Heart left ventricle (tissue), 16 donors: Measurements from ENCODE around the gene PCED1B. TPM values are rescaled to one million over a fixed set of nuclear protein-coding genes. Genes with fewer than 3 reads are reported as not detected.
"Not testable (repeated sequence)": the region's sequence is repeated elsewhere in the genome, so short reads cannot be mapped to it uniquely, and the experiment has no call there.

Experiments
- ATAC-seq, 4 donors: fragments of 200-7000 bp; cut with Tn5 transposase; one replicate each; pipeline ENCODE4 v1.9.1; 2020 to 2022; ENCODE audit warnings: moderate library complexity in 4 of 4, mild to moderate bottlenecking in 3 of 4, moderate number of reproducible peaks in 1 of 4
- DNase-seq, 5 donors: peaks; one replicate each; pipeline ENCODE4 v3.0.0-alpha.2; 2020
- H3K27ac ChIP-seq, 12 donors: fragments of 200-600 bp; sonication (generic) in 4 of 12; one replicate each; pipeline versions ENCODE4 v1.5.0 to v1.8.0; 2016 to 2022; ENCODE audit warnings: mild to moderate bottlenecking in 2 of 12
- H3K27me3 ChIP-seq, 9 donors: fragments of 200-600 bp; sonication (generic) in 2 of 9; one replicate each; pipeline versions ENCODE4 v1.5.1 to v1.8.0; 2016 to 2022; ENCODE audit warnings: mild to moderate bottlenecking in 3 of 9
- H3K36me3 ChIP-seq, 9 donors: fragments of 200-600 bp; sonication (generic) in 2 of 9; one replicate each; pipeline versions ENCODE4 v1.5.0 to v1.8.0; 2018 to 2022; ENCODE audit warnings: mild to moderate bottlenecking in 2 of 9
- H3K4me1 ChIP-seq, 12 donors: fragments of 200-600 bp; sonication (generic) in 4 of 12; one replicate each; pipeline versions ENCODE4 v1.5.0 to v1.8.0; 2016 to 2022; ENCODE audit warnings: mild to moderate bottlenecking in 3 of 12
- H3K4me3 ChIP-seq, 12 donors: fragments of 200-600 bp; sonication (generic) in 4 of 12; one replicate each; pipeline versions ENCODE4 v1.5.0 to v1.8.0; 2017 to 2022; ENCODE audit warnings: mild to moderate bottlenecking in 9 of 12, moderate library complexity in 4 of 12
- H3K9me3 ChIP-seq, 12 donors: fragments of 200-600 bp; sonication (generic) in 4 of 12; one replicate each; pipeline versions ENCODE4 v1.5.0 to v1.8.0; 2016 to 2022; ENCODE audit warnings: mild to moderate bottlenecking in 1 of 12
- CTCF ChIP-seq, 12 donors: fragments of 200-600 bp; sonication (generic) in 4 of 12; IDR thresholded peaks; one replicate each; pipeline versions ENCODE4 v1.5.0 to v1.8.0; 2018 to 2022; ENCODE audit warnings: antibody characterized with exemption in 12 of 12, mild to moderate bottlenecking in 5 of 12
- POLR2A ChIP-seq, 2 donors: fragments of 450-650 bp; IDR thresholded peaks; one replicate each; pipeline ENCODE4 v1.6.1; 2017; ENCODE audit warnings: antibody characterized with exemption in 2 of 2, mild to moderate bottlenecking in 2 of 2, moderate library complexity in 2 of 2
- WGBS, 4 donors: extraction: QIAGEN DNeasy Blood & Tissue Kit in 2 of 4; methylation state at CpG; one replicate each; pipeline versions ENCODE4 v1.1.5 to v1.1.7; 2013 to 2018; 5-methylcytosine and 5-hydroxymethylcytosine counted together
- intact Hi-C, 10 donors: fragments of 100-400 bp; cut with DNase I; formaldehyde crosslinking; loops; one replicate each; pipeline versions ENCODE4 v1.11.1 to v1.14.2; 2022
- polyA plus RNA-seq, 2 donors: library from polyadenylated mRNA; stranded (reverse); fragments of 200-250 nt; gene quantifications; one replicate each; pipeline ENCODE4 v1.2.3, GENCODE V29; 2013
- total RNA-seq, 9 donors: library from RNA; depleted of rRNA in 2 of 9; stranded (reverse); fragments of >200 nt in 2 of 9; fragmentation: NEBNext Ultra II Directional in 3 of 9; extraction: Animal tissue kit (Norgen Biotek cat#: 25700) in 3 of 9; gene quantifications; one replicate each; pipeline versions ENCODE4 v1.1.0 to v1.2.4, GENCODE V29; 2016 to 2023
- donor health status: ischemic (EF 13 %, LVEDD 7.1; RV severe dilation, severe dysfunction).
- donor health status: healthy with polysubstance abuse.
- donor health status: DM: no; HTN: yes; CAD: no.
- donor health status: DM: no; HTN: no; CAD: no.
- donor health status: ischemic (EF 25% LVEDD 6.9; RV normal size, moderate dysfunction).
- donor health status: ischemic (EF 25% LVEDD 5.7; RV mildly dilated, moderate dysfunction).
- donor health status: healthy.
- donor health status: DM: yes; HTN: yes; CAD: no.
- donor health status: ischemic (EF 35%, LVEDD 5.7; RV mildly dilated, moderate dysfunction).
- donor health status: nonischemic (EF 11% LVEDD 7.7; RV severe dilation, severe dysfunction).
- donor health status: DM: yes; HTN: yes; CAD: no.
- donor health status: PGD.
- donor health status: ischemic (EF 29% LVEDD 5.4; RV normal size, mild dysfunction).
- donor health status: nonischemic (EF 23%, LVEDD 6.1; RV moderate dilation, normal function).

Gene PCED1B
- total and polyA plus RNA-seq, 11 donors = 0.39 to 9.5 (median 0.72) TPM; not detected in 2

- Histone ChIP-seq H3K27me3 (no peaks in the 10 kb centered on the region), H3K9me3 (no peaks in the 10 kb centered on the region), H3K4me1 (peaks cover 0 to 29% (median 15%) of the 10 kb centered on the region in 12 donors), H3K36me3 (no peaks in the 10 kb centered on the region), H3K4me3 (no peak overlapping the region), H3K27ac (peak overlapping the region in 2 of 12 donors; percentile 8 to 79)
- ATAC-seq (no peak), DNase-seq (no peak)
- TF ChIP-seq POLR2A (IDR thresholded peaks at IDR 0.05) (no peak), CTCF (IDR thresholded peaks at IDR 0.05) (no peak)
- 89 to 94% (median 92%) methylated on average over 5 of the region's 5 CpGs for WGBS, 4 donors
- intact Hi-C loops = no loop called here
Observed at GRCh38 chr12:47276253-47276620, 196.8 kb downstream of the PCED1B start.

- WGBS, 4 donors = 46 to 55% (median 50%) methylated on average over 4 of the region's 4 CpGs
- Histone ChIP-seq H3K27me3 (no peaks in the 10 kb centered on the region), H3K4me3 (peak overlapping the region in 1 of 12 donors; percentile 16), H3K27ac (peak overlapping the region in 8 of 12 donors; percentile 8 to 79 (median 39)), H3K36me3 (no peaks in the 10 kb centered on the region), H3K9me3 (no peaks in the 10 kb centered on the region), H3K4me1 (peaks cover 0 to 29% (median 15%) of the 10 kb centered on the region in 12 donors)
- peak in 3 of 5 donors; percentile 32 to 54 (median 43) for DNase-seq
- peak; percentile 75 to 94 (median 83) for ATAC-seq
- intact Hi-C loops = no loop called here
- no peak for TF ChIP-seq CTCF (IDR thresholded peaks at IDR 0.05)
- TF ChIP-seq POLR2A (IDR thresholded peaks at IDR 0.05) = no peak
Observed at GRCh38 chr12:47276621-47277309, 197.3 kb downstream of the PCED1B start.

- Histone ChIP-seq H3K9me3 (no peaks in the 10 kb centered on the region), H3K27ac (no peak overlapping the region), H3K27me3 (no peaks in the 10 kb centered on the region), H3K4me3 (no peak overlapping the region), H3K4me1 (peaks cover 0 to 29% (median 15%) of the 10 kb centered on the region in 12 donors), H3K36me3 (no peaks in the 10 kb centered on the region)
- 79 to 92% (median 83%) methylated on average over 1 of the region's 1 CpG for WGBS, 4 donors
- DNase-seq = no peak
- peak in 2 of 4 donors; percentile 44 to 62 for ATAC-seq
- intact Hi-C loops = no loop called here
- TF ChIP-seq POLR2A (IDR thresholded peaks at IDR 0.05) (no peak), CTCF (IDR thresholded peaks at IDR 0.05) (no peak)
Observed at GRCh38 chr12:47277972-47278448, 198.6 kb downstream of the PCED1B start.

- H3K36me3 ChIP-seq, DNase-seq, intact Hi-C loops: not testable (repeated sequence)
Observed at GRCh38 chr12:47279758-47280157, 200.3 kb downstream of the PCED1B start.

More at GRCh38 chr12:47279758-47280157, 200.3 kb downstream of the PCED1B start:
- H3K9me3 ChIP-seq, ATAC-seq, H3K27ac ChIP-seq, H3K27me3 ChIP-seq, H3K4me3 ChIP-seq: not testable (repeated sequence)
- H3K4me1 ChIP-seq = peaks cover 0 to 29% (median 15%) of the 10 kb centered on the region in 12 donors
- 95 to 97% (median 96%) methylated on average over 8 of the region's 8 CpGs for WGBS, 4 donors
